ENCODE measurements around the gene PLXNA2.

Gene PLXNA2

DNA sequence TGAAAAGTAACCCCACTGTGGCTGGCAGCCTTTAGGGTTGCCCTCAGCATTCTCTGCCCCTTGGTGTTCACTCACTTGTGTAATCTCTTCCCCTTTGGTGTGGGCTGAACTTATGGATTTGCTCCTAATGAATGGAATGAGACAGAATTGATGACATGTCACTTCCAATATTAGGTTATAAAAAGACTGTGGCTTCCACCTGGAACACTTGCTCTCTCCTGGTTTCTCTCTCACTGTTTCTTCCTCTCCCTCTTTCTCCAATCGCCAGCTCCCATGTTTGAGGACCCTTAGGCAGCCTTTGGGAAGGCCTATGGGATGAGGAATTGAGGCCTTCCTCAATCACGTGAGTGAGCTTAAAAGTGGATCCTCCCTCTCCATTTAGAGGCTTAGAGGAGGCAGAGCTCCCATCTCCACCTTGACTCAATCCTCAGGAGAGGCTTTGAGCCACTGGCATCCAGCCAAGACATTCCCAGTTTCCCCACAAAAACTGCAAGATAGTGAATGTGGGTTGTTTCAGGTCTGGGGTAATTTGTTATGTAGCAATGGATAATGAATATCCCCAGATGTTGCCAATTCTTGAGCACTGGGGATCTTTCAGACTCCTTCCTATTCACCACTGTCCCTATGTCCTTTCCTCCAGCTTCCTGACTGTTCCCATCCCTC, 237.8 kb downstream of the PLXNA2 start:
- DNase-seq (ENCODE audit: low spot score) = no peak
- TF ChIP-seq, protein P1, sequence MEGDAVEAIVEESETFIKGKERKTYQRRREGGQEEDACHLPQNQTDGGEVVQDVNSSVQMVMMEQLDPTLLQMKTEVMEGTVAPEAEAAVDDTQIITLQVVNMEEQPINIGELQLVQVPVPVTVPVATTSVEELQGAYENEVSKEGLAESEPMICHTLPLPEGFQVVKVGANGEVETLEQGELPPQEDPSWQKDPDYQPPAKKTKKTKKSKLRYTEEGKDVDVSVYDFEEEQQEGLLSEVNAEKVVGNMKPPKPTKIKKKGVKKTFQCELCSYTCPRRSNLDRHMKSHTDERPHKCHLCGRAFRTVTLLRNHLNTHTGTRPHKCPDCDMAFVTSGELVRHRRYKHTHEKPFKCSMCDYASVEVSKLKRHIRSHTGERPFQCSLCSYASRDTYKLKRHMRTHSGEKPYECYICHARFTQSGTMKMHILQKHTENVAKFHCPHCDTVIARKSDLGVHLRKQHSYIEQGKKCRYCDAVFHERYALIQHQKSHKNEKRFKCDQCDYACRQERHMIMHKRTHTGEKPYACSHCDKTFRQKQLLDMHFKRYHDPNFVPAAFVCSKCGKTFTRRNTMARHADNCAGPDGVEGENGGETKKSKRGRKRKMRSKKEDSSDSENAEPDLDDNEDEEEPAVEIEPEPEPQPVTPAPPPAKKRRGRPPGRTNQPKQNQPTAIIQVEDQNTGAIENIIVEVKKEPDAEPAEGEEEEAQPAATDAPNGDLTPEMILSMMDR (IDR thresholded peaks at IDR 0.05; ENCODE audit: extremely low read depth, missing control alignments) = no peak

DNA sequence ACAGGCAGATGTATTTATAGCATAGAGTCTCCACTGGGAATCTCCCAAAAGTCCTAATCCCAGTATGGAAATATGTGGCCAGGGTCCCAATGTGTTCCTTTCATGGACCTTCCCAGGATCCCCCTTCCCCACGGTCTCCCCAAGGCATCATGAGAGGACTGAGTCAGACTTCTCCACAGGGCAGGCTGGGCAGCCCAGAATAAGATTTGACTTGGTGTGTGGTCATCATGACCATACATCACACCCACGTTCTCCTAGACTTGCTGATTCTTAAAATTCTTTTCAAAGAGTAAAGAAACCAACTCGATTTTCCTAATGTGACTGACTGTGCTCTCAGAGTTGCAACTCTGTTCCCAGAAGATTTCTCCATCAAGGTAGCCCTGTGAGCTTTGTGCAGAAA, 239.3 kb downstream of the PLXNA2 start:
- TF ChIP-seq, protein P1 (IDR thresholded peaks at IDR 0.05; ENCODE audit: extremely low read depth, missing control alignments) = no peak
- no peak for DNase-seq (ENCODE audit: low spot score)

- TF ChIP-seq, protein P1 (IDR thresholded peaks at IDR 0.05; ENCODE audit: extremely low read depth, missing control alignments) = no peak
- no peak for DNase-seq (ENCODE audit: low spot score)
Observed at GRCh38 chr1:208003241-208003640, 240.9 kb downstream of the PLXNA2 start.

GRCh38 chr1:208002672-208003071, 241.5 kb downstream of the PLXNA2 start:
- DNase-seq (ENCODE audit: low spot score) = no peak
- TF ChIP-seq, protein P1 (IDR thresholded peaks at IDR 0.05; ENCODE audit: extremely low read depth, missing control alignments) = no peak

- TF ChIP-seq, protein P1 (IDR thresholded peaks at IDR 0.05; ENCODE audit: extremely low read depth, missing control alignments) = no peak
- DNase-seq (ENCODE audit: low spot score) = no peak
Observed at GRCh38 chr1:208002078-208002477, 242.1 kb downstream of the PLXNA2 start.

GRCh38 chr1:208000504-208000903, 243.7 kb downstream of the PLXNA2 start:
- TF ChIP-seq, protein P1 (IDR thresholded peaks at IDR 0.05; ENCODE audit: extremely low read depth, missing control alignments) = no peak
- no peak for DNase-seq (ENCODE audit: low spot score)

GRCh38 chr1:207999972-208000371, 244.2 kb downstream of the PLXNA2 start:
- DNase-seq (ENCODE audit: low spot score) = no peak
- TF ChIP-seq, protein P1 (IDR thresholded peaks at IDR 0.05; ENCODE audit: extremely low read depth, missing control alignments) = no peak
